PFSK-1 (cell line): ENCODE results near the gene NLGN3.

Experiments used
- FOXP2 ChIP-seq: optimal IDR thresholded peaks from 2 replicates; pipeline ENCODE3; 2011; ENCODE audit warnings: borderline replicate concordance, control low read depth, inconsistent platforms; ENCODE audit not compliant: insufficient read depth; ENCODE audit errors: extremely low read length, extremely low read depth
- POLR2AphosphoS5 ChIP-seq: IDR thresholded peaks from 2 replicates; pipeline ENCODE4 v1.6.1; 2012; ENCODE audit warnings: low read depth, mild to moderate bottlenecking, control low read depth, low read length, moderate library complexity
- SIN3A ChIP-seq: IDR thresholded peaks from 2 replicates; pipeline ENCODE4 v1.6.1; 2012; ENCODE audit warnings: mild to moderate bottlenecking, low read length, moderate library complexity, borderline replicate concordance; ENCODE audit not compliant: insufficient read depth
- TAF1 ChIP-seq: IDR thresholded peaks from 2 replicates; pipeline ENCODE4 v1.6.1; 2012; ENCODE audit warnings: low read length, control low read depth, borderline replicate concordance; ENCODE audit not compliant: insufficient read depth
- TF ChIP-seq, protein P1 (sequence below), 2 experiments: IDR thresholded peaks; 2 replicates each; pipeline versions ENCODE4 v1.6.1 to v1.8.0; 2011 to 2012; ENCODE audit warnings: low read depth in 2 of 2, low read length in 2 of 2, control low read depth in 1 of 2, inconsistent platforms in 1 of 2, mild to moderate bottlenecking in 1 of 2, moderate library complexity in 1 of 2; ENCODE audit not compliant: insufficient read depth in 1 of 2

The NLGN3 gene

DNA sequence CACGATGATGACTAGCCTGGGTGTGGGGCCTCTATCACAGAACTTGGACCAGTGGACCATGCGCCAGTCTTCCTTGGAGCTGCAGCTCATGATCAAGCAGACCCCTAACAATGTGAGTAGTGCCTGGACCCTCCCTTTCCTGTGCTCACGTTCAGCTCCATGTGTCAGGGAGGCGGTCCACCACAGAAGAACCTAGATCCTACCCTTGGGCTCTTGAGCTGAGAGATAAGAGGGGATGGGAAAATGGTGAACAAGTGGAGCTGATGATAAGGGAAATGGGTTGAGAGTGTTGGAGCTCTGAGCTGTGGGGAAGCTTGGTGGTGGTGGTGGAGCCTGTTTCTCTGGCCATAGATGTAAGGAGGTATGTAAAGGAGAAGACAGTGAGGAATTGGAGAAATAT lies 13.1 kb upstream of the NLGN3 start:
- TF ChIP-seq POLR2AphosphoS5 (no peak), TAF1 (no peak), FOXP2 (no peak), SIN3A (no peak)
- TF ChIP-seq, protein P1, sequence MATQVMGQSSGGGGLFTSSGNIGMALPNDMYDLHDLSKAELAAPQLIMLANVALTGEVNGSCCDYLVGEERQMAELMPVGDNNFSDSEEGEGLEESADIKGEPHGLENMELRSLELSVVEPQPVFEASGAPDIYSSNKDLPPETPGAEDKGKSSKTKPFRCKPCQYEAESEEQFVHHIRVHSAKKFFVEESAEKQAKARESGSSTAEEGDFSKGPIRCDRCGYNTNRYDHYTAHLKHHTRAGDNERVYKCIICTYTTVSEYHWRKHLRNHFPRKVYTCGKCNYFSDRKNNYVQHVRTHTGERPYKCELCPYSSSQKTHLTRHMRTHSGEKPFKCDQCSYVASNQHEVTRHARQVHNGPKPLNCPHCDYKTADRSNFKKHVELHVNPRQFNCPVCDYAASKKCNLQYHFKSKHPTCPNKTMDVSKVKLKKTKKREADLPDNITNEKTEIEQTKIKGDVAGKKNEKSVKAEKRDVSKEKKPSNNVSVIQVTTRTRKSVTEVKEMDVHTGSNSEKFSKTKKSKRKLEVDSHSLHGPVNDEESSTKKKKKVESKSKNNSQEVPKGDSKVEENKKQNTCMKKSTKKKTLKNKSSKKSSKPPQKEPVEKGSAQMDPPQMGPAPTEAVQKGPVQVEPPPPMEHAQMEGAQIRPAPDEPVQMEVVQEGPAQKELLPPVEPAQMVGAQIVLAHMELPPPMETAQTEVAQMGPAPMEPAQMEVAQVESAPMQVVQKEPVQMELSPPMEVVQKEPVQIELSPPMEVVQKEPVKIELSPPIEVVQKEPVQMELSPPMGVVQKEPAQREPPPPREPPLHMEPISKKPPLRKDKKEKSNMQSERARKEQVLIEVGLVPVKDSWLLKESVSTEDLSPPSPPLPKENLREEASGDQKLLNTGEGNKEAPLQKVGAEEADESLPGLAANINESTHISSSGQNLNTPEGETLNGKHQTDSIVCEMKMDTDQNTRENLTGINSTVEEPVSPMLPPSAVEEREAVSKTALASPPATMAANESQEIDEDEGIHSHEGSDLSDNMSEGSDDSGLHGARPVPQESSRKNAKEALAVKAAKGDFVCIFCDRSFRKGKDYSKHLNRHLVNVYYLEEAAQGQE (IDR thresholded peaks at IDR 0.05; ENCODE audit: insufficient read depth in 1 of 2, low read depth in 2 of 2, low read length in 2 of 2) = no peak

GRCh38 chrX:71140440-71140839 lies 4.2 kb upstream of the NLGN3 start:
- TF ChIP-seq FOXP2 = no peak

GRCh38 chrX:71143508-71143907 lies 1.1 kb upstream of the NLGN3 start:
- TF ChIP-seq TAF1 (no peak), SIN3A (no peak), POLR2AphosphoS5 (no peak), FOXP2 (no peak)
- TF ChIP-seq, protein P1 (IDR thresholded peaks at IDR 0.05; ENCODE audit: insufficient read depth in 1 of 2, low read depth in 2 of 2, low read length in 2 of 2) = no peak

GRCh38 chrX:71147496-71148277 lies 3.0 kb downstream of the NLGN3 start:
- no peak for TF ChIP-seq POLR2AphosphoS5
- TF ChIP-seq FOXP2 = no peak

GRCh38 chrX:71148278-71148663 lies 3.6 kb downstream of the NLGN3 start:
- no peak for TF ChIP-seq SIN3A

GRCh38 chrX:71151366-71151765 lies 6.7 kb downstream of the NLGN3 start:
- TF ChIP-seq SIN3A (no peak), FOXP2 (no peak), POLR2AphosphoS5 (no peak), TAF1 (no peak)
- TF ChIP-seq, protein P1 (IDR thresholded peaks at IDR 0.05; ENCODE audit: insufficient read depth in 1 of 2, low read depth in 2 of 2, low read length in 2 of 2) = no peak

GRCh38 chrX:71154196-71154595 lies 9.6 kb downstream of the NLGN3 start:
- TF ChIP-seq POLR2AphosphoS5 (no peak), FOXP2 (no peak), TAF1 (no peak), SIN3A (no peak)
- TF ChIP-seq, protein P1 (IDR thresholded peaks at IDR 0.05; ENCODE audit: insufficient read depth in 1 of 2, low read depth in 2 of 2, low read length in 2 of 2) = no peak
